Cardiac fibroblast (primary cell): ENCODE results near the gene FBXW4.

Source experiments
- DNase-seq, 2 donors: peaks; one replicate each; pipeline versions ENCODE4 v3.0.0 to v3.0.0-alpha.2; 2010; ENCODE audit warnings: low read depth in 2 of 2
- H3K4me3 ChIP-seq, 2 donors: replicated peaks in 1 of 2; 1 replicate in 1 of 2; 2 replicates in 1 of 2; pipeline ENCODE4 v1.5.1; 2011; ENCODE audit warnings: low read depth in 2 of 2, low read length in 2 of 2, mild to moderate bottlenecking in 2 of 2, moderate library complexity in 1 of 2
- CTCF ChIP-seq: IDR thresholded peaks from one replicate; pipeline ENCODE4 v1.5.1; 2011; ENCODE audit warnings: low read depth, mild to moderate bottlenecking, low read length, inconsistent platforms

Gene FBXW4

GRCh38 chr10:101579516-101579870 is 115.5 kb downstream of the FBXW4 start:
- DNase-seq: no peak
- no peak for TF ChIP-seq CTCF
- no peak overlapping the region for H3K4me3 ChIP-seq

- TF ChIP-seq CTCF: no peak
- H3K4me3 ChIP-seq: no peak overlapping the region
- no peak for DNase-seq
These were observed 116.0 kb downstream of the FBXW4 start for GRCh38 chr10:101578803-101579515.

- TF ChIP-seq CTCF: no peak
- DNase-seq: no peak
- H3K4me3 ChIP-seq: no peak overlapping the region
These were observed 116.8 kb downstream of the FBXW4 start for GRCh38 chr10:101578192-101578591.

- no peak overlapping the region for H3K4me3 ChIP-seq
- DNase-seq: no peak
- TF ChIP-seq CTCF: no peak
These were observed 117.7 kb downstream of the FBXW4 start for GRCh38 chr10:101577121-101577871.

- no peak overlapping the region for H3K4me3 ChIP-seq
- peak in 1 of 2 donors; percentile 55 for DNase-seq
- no peak for TF ChIP-seq CTCF
These were observed 118.6 kb downstream of the FBXW4 start for GRCh38 chr10:101576211-101576863.

GRCh38 chr10:101575580-101576210 is 119.3 kb downstream of the FBXW4 start:
- DNase-seq: no peak
- H3K4me3 ChIP-seq: no peak overlapping the region
- no peak for TF ChIP-seq CTCF
